ENCODE measurements around the gene C1orf21. TPM values are rescaled to one million over a fixed set of nuclear protein-coding genes. Genes with fewer than 3 reads are reported as not detected.

The C1orf21 gene
- total RNA-seq, 1 donor from 2014 or later, result 31.8 TPM

- TF ChIP-seq CTCF (IDR thresholded peaks at IDR 0.05), result no peak
- no peak for DNase-seq (ENCODE audit: extremely low spot score, unreplicated experiment)
These were observed 170.9 kb downstream of the C1orf21 start for GRCh38 chr1:184557423-184558347.

GRCh38 chr1:184558691-184559090 is 171.9 kb downstream of the C1orf21 start:
- Mint-ChIP-seq H3K36me3 (ENCODE audit: unreplicated experiment) (no peaks in the 10 kb centered on the region), H3K4me1 (ENCODE audit: unreplicated experiment) (peaks cover 13% of the 10 kb centered on the region), H3K27ac (ENCODE audit: unreplicated experiment) (no peak overlapping the region), H3K4me3 (ENCODE audit: unreplicated experiment) (no peak overlapping the region), H3K27me3 (ENCODE audit: unreplicated experiment) (no peaks in the 10 kb centered on the region), H3K9me3 (ENCODE audit: unreplicated experiment) (no peaks in the 10 kb centered on the region)
- no peak for TF ChIP-seq CTCF (IDR thresholded peaks at IDR 0.05)
- no peak for DNase-seq (ENCODE audit: extremely low spot score, unreplicated experiment)

More at GRCh38 chr1:184557423-184558347, 170.9 kb downstream of the C1orf21 start:
- Mint-ChIP-seq H3K4me3 (ENCODE audit: unreplicated experiment) (no peak overlapping the region), H3K4me1 (ENCODE audit: unreplicated experiment) (peaks cover 13% of the 10 kb centered on the region), H3K27ac (ENCODE audit: unreplicated experiment) (no peak overlapping the region), H3K27me3 (ENCODE audit: unreplicated experiment) (no peaks in the 10 kb centered on the region), H3K36me3 (ENCODE audit: unreplicated experiment) (no peaks in the 10 kb centered on the region), H3K9me3 (ENCODE audit: unreplicated experiment) (no peaks in the 10 kb centered on the region)

- no peak for TF ChIP-seq CTCF (IDR thresholded peaks at IDR 0.05)
- no peak overlapping the region for H3K4me3 Mint-ChIP-seq (ENCODE audit: unreplicated experiment)
- no peak overlapping the region for H3K27ac Mint-ChIP-seq (ENCODE audit: unreplicated experiment)
- no peak for DNase-seq (ENCODE audit: extremely low spot score, unreplicated experiment)
- H3K9me3 Mint-ChIP-seq (ENCODE audit: unreplicated experiment), result no peaks in the 10 kb centered on the region
- H3K36me3 Mint-ChIP-seq (ENCODE audit: unreplicated experiment), result no peaks in the 10 kb centered on the region
- H3K4me1 Mint-ChIP-seq (ENCODE audit: unreplicated experiment), result peaks cover 13% of the 10 kb centered on the region
- no peaks in the 10 kb centered on the region for H3K27me3 Mint-ChIP-seq (ENCODE audit: unreplicated experiment)
These were observed 172.4 kb downstream of the C1orf21 start for GRCh38 chr1:184559117-184559713.

GRCh38 chr1:184562806-184563205 is 176.0 kb downstream of the C1orf21 start:
- no peaks in the 10 kb centered on the region for H3K27me3 Mint-ChIP-seq (ENCODE audit: unreplicated experiment)
- H3K4me3 Mint-ChIP-seq (ENCODE audit: unreplicated experiment), result no peak overlapping the region
- peaks cover 11% of the 10 kb centered on the region for H3K4me1 Mint-ChIP-seq (ENCODE audit: unreplicated experiment)
- no peak for DNase-seq (ENCODE audit: extremely low spot score, unreplicated experiment)
- H3K9me3 Mint-ChIP-seq (ENCODE audit: unreplicated experiment), result no peaks in the 10 kb centered on the region
- no peak for TF ChIP-seq CTCF (IDR thresholded peaks at IDR 0.05)
- no peaks in the 10 kb centered on the region for H3K36me3 Mint-ChIP-seq (ENCODE audit: unreplicated experiment)
- no peak overlapping the region for H3K27ac Mint-ChIP-seq (ENCODE audit: unreplicated experiment)

GRCh38 chr1:184563308-184563707 is 176.5 kb downstream of the C1orf21 start:
- Mint-ChIP-seq H3K27ac (ENCODE audit: unreplicated experiment) (no peak overlapping the region), H3K36me3 (ENCODE audit: unreplicated experiment) (no peaks in the 10 kb centered on the region), H3K9me3 (ENCODE audit: unreplicated experiment) (no peaks in the 10 kb centered on the region), H3K4me1 (ENCODE audit: unreplicated experiment) (peaks cover 11% of the 10 kb centered on the region), H3K27me3 (ENCODE audit: unreplicated experiment) (no peaks in the 10 kb centered on the region), H3K4me3 (ENCODE audit: unreplicated experiment) (no peak overlapping the region)
- no peak for DNase-seq (ENCODE audit: extremely low spot score, unreplicated experiment)
- peak; percentile 65 for TF ChIP-seq CTCF (IDR thresholded peaks at IDR 0.05)
